GM12875 (cell line): ENCODE results near the gene SLC30A7.
A peak's percentile ranks its signal among the peaks of the same experiment; 100 is the strongest.

ENCODE experiments used
- H3K4me3 ChIP-seq: one replicate; pipeline ENCODE4 v1.5.1; 2011; ENCODE audit warnings: low read depth, low read length, control low read depth
- CTCF ChIP-seq: IDR thresholded peaks from 2 replicates; pipeline ENCODE4 v1.5.1; 2011; ENCODE audit warnings: low read depth, mild to moderate bottlenecking, control low read depth, inconsistent platforms, low read length, moderate library complexity, borderline replicate concordance; ENCODE audit not compliant: insufficient read depth

Gene SLC30A7

GRCh38 chr1:100891380-100891779 is 4.5 kb upstream of the SLC30A7 start:
- no peak for TF ChIP-seq CTCF
- no peak overlapping the region for H3K4me3 ChIP-seq

GRCh38 chr1:100892554-100892953 is 3.3 kb upstream of the SLC30A7 start:
- no peak for TF ChIP-seq CTCF
- no peak overlapping the region for H3K4me3 ChIP-seq

- TF ChIP-seq CTCF: no peak
- peak overlapping the region; percentile 11 for H3K4me3 ChIP-seq
Measured at GRCh38 chr1:100893718-100894117, 2.2 kb upstream of the SLC30A7 start.

GRCh38 chr1:100894603-100895539 is 1.0 kb upstream of the SLC30A7 start, which contains the start of gene EXTL2:
Gene EXTL2 (minus strand): TSS chr1:100894842. CDS start chr1:100888757, 6,085 bp downstream.
- no peak for TF ChIP-seq CTCF
- H3K4me3 ChIP-seq: peak within 1 kb of the TSS; percentile 70

- TF ChIP-seq CTCF: no peak
- H3K4me3 ChIP-seq: peak overlapping the region; percentile 70
Measured at GRCh38 chr1:100896481-100896982, 642 bp downstream of the SLC30A7 start.

- TF ChIP-seq CTCF: no peak
- H3K4me3 ChIP-seq: no peak overlapping the region
Measured at GRCh38 chr1:100902365-100902764, 6.5 kb downstream of the SLC30A7 start.

GRCh38 chr1:100903777-100904176 is 7.9 kb downstream of the SLC30A7 start:
- no peak overlapping the region for H3K4me3 ChIP-seq
- no peak for TF ChIP-seq CTCF
